HG03520 (cell line): ENCODE measurements around the gene NUDT8.
"Not testable (repeated sequence)": the region's sequence is repeated elsewhere in the genome, so short reads cannot be mapped to it uniquely, and the experiment has no call there.

Experiments
- ATAC-seq: cut with Tn5 transposase; IDR thresholded peaks from one replicate; pipeline ENCODE4 v1.9.1; 2021; ENCODE audit warnings: mild to moderate bottlenecking, moderate library complexity; ENCODE audit not compliant: unreplicated experiment

NUDT8 gene

DNA sequence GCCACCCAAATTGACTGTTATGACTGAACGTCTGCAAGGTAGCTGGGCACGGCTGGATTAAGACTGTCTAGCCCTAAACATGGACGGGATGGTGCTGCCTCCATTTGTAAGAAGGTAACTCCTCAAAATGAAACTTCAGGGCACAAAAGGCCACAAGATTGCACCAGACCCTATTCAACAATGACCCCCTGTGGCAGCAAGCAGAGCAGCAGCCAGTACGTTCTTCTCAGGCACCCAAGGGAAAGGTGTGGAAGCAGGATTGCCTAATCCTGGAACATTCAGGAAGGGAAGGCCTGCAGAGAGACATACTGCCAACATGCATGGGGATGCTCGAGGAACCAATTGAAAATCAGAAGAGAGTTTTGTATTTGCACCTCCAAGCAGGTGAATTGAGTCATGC is 14.3 kb upstream of the NUDT8 start:
- ATAC-seq: no peak

DNA sequence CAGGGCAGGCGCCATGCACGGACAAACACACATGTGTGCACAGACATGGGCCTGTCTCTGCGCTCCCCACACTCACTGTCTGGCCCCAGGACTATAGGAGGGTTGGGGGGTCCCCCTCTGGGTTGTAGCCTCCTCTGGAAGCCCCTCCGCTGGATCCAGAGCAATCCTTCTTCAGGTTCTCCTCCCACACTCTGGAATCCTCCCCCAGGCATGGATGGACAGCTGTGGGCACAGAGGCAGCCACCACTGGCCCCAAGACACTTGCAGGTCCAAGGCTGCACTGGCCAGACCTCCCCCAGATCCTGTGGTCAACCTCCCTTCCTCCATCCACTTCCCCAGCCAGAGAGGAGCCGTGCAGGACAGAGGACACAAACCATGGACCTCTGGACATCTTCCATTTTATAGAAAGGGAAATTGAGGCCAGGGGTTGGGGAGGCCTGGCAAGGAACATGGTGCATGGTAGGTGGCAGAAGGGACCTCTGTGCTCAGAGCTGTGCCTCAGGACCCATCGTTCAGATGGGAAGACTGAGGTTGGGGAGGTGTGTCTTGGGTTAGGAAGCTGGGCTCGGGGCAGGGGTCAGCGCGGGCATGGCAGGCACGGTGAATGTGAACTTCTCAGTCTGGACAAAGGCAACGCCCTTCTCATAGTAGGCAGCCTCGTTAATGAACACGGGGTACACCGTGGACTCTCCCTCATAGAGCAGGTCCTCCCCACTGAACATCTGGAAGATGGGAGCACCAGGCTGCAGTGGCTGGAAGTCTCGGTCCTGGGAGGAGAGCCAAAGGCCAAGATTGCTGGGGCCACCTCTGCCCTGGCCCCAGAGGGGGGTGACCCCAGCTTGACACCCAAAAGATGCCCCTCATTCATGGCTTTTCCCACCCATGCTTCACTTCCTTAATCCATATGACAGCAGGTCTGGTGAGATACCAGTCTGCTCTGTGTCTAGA is 12.7 kb upstream of the NUDT8 start:
- no peak for ATAC-seq

DNA sequence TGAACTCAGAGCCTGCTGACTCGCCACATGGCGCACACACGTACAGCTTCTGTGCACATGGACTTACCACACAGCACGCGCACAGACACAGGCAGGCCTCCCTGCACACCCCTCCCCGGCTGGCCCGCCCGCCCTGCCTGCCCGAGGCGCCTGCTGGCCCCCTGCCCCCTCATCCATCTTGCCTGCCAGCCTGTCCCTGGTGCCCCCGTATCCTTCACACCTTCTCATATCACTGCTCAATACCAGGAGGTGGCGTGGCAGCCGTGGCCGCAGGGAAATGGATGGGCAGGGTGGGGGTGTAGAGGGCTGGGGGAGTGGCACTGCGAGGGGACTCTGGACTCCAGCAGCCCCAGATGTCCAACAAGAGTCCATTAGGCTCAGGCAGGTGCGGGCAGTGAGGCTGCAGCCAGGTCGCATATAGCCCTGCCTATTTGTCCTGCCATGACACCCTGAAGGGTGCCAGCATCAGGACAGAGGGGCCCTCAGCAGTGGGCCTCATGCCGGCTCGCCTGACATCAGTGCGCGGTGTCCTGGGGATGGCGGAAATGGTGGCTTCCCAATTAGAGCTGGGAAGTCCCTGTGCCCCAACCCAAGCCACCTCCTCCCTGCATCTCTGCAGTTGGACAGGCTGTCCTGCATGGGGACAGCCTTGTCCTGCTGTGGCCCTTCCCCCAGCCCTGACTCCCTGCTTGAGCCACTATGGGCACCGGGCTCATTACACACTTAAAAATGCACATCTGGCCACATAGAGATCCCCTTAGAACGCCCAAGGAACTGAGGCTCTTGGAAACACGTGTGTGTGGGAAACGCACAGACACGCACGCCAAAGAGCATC is 11.8 kb upstream of the NUDT8 start:
- ATAC-seq: no peak

DNA sequence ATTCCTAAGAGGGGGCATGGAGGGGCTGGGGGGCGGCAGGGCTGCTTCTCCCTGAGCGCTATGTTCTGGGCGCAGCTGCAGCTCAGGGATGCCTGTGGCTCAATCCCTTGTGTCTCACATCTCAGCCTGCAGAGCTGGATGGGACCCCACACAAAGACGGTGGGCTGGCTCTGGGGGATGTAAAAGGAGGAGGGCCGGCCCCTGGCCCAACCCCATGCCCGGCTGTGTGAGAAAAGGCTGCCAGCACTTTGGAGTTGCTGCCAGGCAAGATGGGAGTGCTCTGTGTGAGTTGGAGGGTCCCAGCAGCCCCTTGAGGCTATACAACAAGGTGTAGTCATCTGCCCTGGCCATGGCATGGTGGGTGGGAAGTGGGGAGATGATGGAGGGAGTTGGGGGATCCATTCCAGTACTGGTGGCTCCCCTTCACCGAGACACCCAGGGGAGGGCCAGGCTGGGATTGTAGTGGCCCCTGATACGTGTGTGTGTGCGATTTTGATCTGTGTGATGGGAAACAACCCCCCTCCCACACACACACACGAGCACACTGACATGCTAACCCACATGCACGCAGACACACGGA is 11.1 kb upstream of the NUDT8 start:
- no peak for ATAC-seq

DNA sequence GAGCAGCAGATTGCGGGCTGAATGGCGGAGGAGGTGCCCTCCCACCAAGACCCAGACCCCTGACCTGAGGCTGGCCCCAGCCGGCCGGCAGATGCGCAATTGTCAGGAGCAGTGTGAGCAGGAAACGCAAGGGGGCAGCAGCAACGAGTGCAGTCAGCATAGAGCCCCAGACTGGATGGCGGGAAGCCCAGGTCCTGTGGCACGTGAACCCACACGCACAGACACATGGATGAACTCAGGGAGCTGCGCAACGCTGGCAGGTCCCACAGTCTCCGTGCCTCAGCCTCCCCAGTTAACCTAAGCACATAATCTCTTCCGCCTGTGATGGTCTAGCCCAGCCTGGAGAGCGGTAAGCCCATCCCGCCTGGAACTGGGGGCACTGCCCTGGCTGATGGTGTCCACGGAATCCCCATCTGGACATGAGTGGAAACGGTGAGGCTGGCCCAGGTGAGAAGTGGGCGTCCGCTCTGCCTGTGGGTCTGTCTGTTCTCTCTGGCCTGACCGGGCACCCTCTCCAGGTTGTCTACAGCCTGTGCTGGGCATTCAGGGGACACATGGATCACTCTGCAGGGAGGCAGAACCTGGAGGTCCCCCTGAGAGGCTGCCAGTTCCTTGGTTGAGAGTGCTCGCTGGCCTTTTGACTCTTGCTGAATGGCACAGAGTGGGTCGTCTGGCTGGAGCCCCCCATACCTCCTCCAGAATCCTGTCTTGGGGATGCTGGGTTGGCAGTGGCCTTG is 10.5 kb upstream of the NUDT8 start:
- no peak for ATAC-seq

DNA sequence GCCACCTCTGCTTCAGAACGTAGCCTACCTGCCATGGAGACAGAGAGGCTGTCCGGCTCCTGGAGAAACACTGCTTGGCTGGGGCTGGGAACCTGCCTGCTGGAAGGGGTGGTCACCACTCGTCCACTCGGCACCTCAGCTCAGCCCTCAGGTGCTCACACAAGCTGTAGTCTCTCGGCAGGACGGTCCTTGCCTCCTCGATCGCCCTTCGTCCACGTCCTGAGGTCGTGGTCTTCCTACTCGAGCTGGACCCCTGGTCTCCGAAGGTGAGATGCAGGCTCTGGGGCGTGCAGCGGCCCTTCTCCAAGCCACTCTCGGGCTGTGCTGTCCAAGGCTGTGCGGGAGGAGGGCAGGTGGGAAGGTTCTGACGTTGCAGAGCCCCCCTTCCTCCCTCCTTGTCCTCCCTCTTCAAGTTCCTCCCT is 9.7 kb upstream of the NUDT8 start, which contains the start of gene TBX10:
Gene TBX10 (minus strand): TSS at position 326 of the 422 bp plus-strand sequence. CDS start 291 bp downstream, at position 35.
- no peak for ATAC-seq

DNA sequence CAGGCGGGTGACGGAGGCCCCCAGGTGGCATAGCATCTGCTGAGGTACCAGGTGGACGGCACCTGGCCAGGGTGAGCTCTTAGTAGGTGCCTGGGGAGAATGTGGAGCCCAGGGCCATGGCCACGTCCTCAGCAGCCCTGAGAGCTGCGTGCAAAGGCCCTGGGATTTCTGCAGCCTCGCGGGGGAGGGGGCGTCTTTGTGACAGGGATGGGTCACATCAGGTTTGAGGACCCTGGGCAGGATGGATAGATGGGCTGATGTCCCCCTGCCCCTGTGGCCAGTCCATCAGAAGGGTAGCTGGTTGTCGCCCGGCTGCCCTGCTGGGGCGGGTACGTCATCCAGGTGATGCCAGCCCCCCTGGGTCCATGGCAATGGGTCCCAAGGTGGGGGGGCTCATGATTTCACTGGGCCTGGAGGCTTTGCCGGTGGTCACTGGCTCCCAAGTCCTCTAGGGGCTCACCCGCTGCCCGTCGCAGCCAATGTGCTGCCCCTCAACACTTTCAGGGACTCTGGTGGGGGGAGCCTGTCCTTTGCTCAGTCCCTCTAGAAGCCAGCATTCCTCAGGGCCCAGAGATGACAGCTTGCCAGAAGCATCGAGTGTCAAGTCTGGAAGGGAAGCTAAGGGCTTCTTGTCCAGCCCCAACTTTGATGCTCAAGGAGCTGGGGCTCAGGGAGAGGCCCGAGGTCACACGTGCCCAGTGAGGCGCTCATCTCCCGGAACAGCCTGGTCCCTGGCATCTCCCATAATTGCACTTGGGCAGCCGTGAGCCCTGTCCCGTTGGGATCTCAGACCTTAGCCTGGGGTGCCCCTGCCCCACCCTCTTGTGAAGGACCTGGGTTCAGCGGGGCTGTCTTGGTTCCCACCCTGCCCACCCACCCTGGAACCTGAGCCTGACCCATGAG is 9.0 kb upstream of the NUDT8 start:
- ATAC-seq: no peak

DNA sequence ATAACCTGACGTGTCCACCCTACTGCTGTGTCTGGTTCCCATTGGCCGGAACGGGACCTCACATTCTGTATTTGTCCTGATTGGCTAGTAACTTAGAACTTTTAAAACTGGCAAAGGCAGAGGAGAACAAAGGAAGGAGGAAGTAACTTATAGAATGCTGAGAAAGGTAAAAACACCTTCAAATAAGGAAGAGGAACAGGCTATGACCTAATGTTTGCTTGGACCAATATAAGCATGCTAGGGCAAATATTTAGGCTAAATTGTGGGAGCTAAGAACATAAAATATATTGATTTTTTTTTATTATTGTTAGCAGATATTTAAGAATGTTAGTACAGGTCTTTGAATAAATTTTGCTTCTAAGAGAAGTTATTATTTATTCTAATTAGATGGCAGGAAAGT is 7.7 kb upstream of the NUDT8 start:
- not testable (repeated sequence) for ATAC-seq

DNA sequence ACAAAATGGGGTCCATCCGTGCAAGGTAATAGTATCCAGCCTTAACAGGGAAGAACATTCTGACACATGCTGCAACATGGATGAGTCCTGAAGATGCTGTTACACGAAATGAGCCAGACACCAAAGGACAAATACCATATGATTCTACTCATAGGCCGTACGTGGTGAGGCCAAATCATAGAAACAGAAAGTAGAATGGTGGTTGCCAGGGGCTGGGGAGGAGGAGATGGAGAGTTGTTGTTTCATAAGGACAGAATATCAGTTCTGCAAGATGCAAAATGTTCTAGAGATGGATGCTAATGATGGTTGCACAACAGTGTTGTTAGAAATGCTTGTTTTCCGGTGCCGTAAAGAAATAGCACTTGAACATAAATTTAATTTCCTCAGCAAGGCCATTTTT is 7.2 kb upstream of the NUDT8 start:
- no peak for ATAC-seq

DNA sequence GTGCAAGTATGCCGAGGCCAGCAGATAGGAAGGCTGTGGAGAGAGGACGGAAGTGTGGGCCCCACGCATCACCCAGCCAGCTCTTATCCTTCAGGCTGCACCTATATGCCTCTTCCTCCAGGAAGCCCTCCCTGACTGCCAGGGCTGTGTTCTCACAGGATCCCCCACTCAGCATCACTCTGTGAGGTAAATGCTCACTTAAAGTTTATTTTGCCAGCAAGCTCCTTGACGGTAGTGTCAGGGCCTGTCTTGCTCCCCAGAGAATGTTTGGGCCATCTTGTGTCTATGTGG is 5.4 kb upstream of the NUDT8 start:
- ATAC-seq: no peak

DNA sequence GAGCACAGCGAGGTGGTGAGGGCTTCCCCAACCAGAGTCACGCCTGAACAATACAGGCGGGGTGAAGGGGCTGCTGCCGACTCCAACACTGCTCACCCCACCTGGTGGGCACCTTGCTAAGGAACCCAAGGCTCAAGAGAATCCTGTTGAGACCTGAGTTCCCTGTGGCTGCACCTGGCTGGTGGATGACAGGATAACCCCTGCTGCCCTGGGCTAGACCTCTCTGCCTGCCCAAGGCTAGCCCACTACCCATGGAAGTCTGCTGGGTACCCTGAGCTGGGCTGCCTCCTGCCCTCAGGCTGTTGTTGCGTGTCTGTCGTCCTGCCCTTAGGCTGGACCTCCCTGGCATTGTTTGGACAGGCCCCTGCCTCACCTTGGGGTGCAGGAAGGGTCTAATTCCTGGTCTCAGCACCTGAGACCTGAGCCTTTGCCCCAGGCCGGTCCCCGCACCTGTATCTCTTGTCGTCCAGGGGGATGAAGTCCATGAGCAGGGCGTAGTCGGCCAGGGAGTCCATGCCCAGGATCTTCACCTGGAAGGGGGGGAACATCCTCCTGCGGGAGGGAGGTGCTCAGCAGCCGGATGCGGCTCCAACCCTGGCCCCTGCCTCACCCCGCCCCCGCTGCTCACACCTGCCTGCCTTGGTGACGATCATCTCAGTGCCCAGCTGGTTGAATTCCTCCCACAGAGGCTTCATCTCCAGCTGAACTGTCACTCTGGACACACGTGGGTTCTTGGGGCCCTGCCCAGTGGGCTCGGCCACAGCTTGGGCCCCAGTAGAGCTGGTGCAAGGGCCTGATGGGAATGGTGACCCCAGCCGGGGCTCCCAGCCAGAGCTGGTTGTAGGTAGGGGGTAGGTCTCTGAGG is 4.9 kb upstream of the NUDT8 start:
- ATAC-seq: no peak

DNA sequence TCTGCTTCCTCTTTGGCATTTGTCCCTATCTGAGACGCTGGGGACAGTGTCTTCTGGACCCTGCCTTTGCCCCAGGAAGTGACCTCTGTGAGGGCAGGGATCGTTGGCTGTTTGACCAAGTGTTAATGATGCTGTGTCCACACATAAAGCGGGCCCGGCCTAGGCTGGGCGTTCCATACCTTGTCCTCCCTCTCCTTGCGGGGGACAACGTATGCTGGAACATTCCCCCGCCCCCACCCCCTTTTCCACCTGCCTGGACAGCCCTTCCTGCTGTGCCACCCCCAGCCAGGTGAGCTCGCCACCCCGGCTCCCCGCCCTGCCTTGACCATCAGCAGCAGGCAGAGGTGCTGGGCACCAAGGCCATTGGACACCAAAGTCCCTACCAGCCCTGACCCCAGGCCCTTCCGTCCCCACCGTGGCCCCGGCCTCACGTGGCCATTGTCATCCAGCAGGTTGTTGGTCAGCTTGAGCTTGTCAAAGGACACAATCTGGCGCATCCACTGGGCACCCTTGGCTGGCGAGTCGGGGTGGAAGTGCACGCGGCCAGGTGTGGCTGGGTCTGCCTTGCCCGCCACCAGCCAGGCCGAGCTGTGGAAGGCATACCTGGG is 4.1 kb upstream of the NUDT8 start:
- ATAC-seq: no peak

DNA sequence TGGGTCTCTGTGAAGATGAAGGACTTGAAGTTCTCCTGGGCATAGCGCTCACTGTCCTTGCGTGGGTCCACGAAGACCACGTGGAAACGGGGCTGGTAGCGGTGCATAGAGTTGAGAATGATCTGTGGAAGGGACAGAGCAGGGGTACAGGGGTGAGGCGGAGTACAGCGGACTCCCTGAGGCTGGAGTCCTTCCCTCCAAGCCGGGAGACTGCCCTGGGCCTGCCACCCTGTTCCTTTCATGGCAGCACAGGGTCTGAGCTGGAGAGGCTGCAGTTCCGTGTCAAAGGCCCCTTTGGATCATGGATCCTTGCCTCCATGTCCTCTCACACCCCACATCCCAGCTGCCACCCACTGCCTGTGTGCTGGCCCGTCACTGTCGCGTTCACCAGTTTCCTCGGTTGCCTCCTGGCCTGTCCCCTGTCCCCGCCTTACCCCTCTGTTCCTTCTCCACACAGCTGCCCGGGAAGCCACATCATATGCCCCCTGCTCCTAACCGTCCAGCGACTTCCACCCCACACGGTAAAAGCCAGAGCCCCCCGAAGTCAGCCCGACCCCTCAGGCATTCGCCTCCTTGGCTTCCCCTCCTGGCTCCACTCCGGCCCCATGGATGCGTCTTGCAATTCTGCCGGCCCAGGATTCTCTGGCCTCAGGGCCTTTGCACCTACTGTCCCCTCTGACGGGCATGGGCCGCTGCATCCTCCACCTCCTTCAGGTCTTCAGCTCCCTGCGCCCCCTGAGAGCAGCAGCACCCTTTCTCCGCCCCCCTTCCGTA is 3.4 kb upstream of the NUDT8 start:
- no peak for ATAC-seq

DNA sequence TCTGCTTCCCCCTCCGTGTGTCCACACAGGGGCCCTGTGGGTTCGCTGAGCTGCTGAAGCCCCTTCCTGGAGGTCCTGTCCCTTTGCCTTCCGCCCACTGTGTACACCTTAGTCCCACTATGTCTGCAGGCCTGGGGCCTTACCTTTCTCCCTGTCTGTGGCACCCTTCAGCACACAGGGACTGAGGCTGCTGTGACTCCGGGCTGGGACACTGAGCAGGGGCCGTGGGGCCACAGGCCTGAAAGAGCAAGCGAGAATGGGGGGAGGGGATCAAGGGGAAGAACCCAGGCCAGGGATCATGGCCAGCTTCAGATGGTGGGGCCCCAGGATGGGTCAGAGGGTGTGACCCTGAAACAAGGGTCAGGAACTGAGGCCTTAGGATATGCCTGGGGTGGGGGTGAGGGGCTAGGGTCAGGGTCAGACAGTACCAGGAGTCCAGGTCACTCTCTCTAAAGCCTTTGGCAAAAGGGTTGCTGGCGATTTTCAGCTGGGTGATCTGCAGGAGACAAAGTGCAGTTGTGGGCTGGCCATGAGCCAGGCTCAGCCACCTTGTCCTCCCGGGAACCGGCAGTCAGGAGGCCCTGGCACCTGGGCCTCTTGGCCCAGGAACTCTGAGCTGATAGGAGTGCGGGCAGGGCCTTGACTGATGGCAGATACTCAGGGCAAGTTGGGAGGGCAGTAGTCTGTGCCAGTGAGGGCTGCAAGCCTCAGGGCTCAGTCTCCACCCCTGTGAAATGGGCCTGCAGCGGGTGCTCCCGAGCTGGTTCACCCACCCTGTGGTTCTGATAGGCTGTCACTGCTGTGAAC is 2.6 kb upstream of the NUDT8 start:
- ATAC-seq: no peak

DNA sequence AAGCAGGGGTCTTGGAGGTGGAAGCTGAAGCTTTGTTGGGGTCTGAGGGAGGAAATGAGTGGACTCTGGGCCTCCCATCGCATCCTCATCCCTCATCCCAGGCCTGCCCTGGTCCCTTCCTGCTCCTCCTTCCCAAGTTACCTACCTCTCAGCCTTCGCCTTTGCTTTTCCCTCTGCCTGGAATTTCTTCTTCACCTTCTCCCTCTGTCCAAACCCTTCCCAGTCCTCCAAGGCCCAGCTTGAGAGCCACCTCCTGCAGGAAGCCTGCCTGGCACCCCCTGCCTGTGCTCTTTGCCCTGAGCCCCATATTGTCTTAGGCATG is 2.1 kb upstream of the NUDT8 start:
- no peak for ATAC-seq

DNA sequence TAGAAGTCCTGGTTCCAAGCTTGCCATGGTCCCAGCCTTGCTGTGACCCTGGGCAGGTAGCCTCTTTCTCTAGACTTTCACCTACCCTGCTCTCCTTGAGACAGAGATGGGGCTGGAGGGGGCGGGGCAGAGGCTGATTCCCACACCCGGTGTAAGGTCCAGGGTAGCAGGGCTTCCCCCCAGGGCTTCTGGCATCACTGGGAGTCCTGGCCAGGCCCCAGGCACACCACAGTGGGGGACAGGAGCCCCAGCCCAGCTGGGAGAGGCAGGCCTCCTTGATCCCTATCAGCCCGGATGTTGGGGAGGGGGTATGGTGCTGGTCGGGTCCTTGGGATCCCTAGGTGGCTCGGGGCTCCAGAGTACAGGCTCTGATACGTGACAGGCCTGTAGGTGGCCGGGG is 1.7 kb upstream of the NUDT8 start:
- ATAC-seq: no peak

DNA sequence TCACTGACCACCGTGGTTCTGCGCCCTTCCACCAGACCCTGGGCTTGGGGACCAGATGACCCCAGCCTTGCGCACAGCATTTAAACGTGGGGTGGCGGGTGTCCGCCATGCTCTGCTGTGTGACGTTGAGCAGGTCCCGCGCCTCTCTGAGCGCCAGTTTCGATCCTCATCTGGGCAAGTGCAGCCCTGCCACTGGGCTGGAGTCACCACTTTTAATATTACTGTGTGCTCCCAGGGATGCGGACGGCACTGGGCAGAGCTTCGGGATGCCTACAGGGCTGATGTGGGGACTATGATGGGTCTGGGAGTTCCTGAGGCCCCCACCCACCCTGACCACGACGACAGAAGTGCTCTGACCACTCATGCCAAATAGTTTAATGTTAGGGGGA is 1.2 kb upstream of the NUDT8 start:
- ATAC-seq: no peak
